Femur (tissue), 1 donor: ENCODE results near the gene NPHP3.
"Not testable (repeated sequence)": the region's sequence is repeated elsewhere in the genome, so short reads cannot be mapped to it uniquely, and the experiment has no call there.

Experiments
- DNase-seq: peaks from one replicate; pipeline ENCODE4 v3.0.0-alpha.2; 2017

NPHP3 gene

GRCh38 chr3:132722165-132723023 lies at the start of gene NPHP3:
Gene NPHP3 (minus strand): TSS chr3:132722409. CDS start chr3:132722355, 54 bp downstream.
- DNase-seq = peak; percentile 100

- no peak for DNase-seq
Measured at GRCh38 chr3:132758740-132759139, 36.5 kb upstream of the NPHP3 start.

GRCh38 chr3:132756108-132756650 lies 34.0 kb upstream of the NPHP3 start:
- no peak for DNase-seq

DNA sequence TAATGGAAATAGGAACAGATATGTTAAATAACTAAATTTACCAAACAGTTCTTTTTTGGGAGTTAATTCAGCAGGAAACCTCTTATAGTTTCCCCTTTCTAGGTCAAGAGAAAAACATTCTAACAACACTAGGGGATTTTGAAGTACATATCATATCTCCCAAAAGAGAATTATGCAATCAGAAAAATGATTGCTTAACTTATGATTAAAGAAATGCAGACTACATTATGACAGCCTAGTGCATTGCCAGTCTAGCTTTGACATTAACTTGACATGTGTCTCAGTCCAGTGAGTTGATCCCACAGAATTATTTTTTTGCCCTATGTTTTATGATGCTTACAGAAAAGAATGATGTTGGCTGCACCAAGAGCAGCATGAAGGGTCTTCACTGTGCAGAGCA lies 31.7 kb upstream of the NPHP3 start:
- DNase-seq = no peak

- DNase-seq = no peak
Measured at GRCh38 chr3:132749786-132750185, 27.6 kb upstream of the NPHP3 start.

GRCh38 chr3:132746720-132747119 lies 24.5 kb upstream of the NPHP3 start:
- not testable (repeated sequence) for DNase-seq

GRCh38 chr3:132738314-132738713 lies 16.1 kb upstream of the NPHP3 start:
- no peak for DNase-seq

DNA sequence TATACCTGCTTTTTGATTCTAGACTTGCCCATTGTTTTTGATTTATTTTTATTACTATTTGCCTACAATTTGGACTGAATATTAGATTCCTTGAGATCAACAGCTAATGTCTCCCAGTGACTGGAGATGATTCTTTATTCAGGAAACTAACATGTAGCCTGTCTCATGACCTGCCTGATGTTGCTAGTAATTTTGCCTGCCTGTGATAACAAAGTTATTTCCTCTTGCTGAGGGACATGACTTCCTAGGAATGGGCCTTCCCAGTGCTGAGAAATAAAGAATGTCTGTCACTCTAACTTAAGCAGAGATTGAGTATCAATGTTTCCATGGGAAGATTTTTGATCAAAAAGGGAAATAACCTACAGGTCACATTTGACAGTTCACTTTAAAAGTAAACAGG lies 13.4 kb upstream of the NPHP3 start:
- no peak for DNase-seq

- DNase-seq = no peak
Measured at GRCh38 chr3:132730891-132731580, 8.8 kb upstream of the NPHP3 start.

GRCh38 chr3:132726341-132726823 lies 4.2 kb upstream of the NPHP3 start:
- DNase-seq = no peak

- no peak for DNase-seq
Measured at GRCh38 chr3:132723024-132723950, 1.1 kb upstream of the NPHP3 start.

- peak; percentile 80 for DNase-seq
Measured at GRCh38 chr3:132721479-132722164, 587 bp downstream of the NPHP3 start.

DNA sequence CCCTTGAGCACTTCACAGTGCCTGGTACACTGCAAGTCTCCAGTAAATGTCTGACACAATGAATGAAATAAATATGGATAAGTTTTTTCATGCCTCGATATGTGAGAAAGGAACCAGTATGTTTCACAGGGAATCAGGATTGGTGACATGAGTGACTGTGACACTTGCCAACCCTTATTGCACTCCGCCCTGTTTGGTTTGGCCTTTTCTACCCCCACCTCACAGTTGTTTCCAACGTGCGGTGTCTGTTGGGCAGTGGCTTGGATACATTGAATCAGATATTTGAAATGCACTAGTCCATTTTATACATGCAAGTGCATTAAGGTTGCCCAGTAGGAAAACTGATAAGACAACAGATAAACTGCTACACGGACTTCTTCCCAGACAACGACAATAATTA lies 2.0 kb downstream of the NPHP3 start:
- no peak for DNase-seq

DNA sequence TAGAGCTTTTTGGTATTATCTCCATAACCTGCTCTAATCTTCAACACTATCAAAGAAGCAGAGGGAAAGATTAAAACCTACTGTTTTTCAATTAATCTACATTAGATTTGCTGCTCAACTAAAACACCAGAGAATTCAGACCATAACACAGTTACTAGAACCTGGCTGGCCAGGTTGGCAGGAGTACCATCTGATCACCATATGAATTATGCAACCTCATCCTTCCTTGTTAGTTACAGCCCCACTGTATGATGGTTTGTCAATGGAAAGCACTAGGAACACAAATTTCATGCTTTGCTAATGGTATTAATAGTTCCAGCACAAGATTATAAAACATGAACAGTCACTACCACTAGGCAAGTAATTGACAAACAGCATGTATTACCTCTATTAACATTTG lies 5.8 kb downstream of the NPHP3 start:
- DNase-seq = no peak

DNA sequence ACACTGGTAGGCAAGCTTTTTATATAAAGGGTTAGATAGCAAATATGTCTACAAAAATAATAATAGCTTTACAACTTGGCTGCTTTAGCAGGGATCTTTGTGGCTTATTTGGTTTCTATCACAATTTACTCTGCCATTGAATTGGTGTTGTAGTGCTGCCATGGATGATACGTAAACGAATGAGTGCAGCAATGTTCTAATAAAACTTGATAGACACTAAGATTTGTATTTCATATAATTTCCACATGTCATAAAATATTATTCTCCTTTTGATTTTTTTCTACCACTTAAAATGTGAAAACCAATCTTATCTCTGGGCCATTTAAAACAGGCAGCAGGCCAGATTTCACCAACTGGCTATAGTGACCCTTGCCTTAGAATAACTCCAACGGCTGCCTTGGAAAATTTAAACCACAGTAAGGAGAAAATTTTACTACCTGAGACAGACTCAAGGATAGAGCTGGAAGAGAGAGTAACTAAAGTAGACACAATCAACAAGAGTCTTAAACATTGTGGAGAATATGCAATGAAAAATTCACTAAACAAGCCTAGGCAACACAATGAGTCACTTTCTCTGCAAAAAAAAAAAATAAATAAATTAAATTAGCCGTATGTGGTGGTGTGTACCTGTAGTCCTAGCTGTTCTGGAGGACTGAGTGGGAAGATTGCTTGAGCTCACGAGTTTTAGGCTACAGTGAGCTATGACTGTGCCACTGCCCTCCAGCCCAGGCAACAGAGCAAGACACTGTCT lies 8.1 kb downstream of the NPHP3 start:
- no peak for DNase-seq

- DNase-seq = no peak
Measured at GRCh38 chr3:132710311-132710710, 11.9 kb downstream of the NPHP3 start.

DNA sequence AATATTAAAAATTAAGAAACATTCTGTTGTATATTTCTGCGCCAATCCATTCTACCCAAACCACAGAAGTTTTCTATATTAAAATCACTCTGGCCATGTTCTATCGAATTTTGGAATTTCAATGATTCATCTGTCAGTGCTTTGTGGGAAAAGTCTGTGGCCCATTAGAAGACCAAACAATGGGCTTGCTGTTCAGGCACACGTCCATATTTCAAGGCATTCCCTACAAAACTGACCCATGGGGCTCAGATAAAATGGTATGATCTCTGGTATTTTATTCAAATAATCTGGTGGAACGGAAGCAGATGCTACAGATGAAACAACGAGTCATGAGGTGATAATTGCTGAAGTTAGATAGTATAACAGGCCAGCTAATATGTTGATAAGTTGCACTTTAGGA lies 12.4 kb downstream of the NPHP3 start:
- DNase-seq = no peak

DNA sequence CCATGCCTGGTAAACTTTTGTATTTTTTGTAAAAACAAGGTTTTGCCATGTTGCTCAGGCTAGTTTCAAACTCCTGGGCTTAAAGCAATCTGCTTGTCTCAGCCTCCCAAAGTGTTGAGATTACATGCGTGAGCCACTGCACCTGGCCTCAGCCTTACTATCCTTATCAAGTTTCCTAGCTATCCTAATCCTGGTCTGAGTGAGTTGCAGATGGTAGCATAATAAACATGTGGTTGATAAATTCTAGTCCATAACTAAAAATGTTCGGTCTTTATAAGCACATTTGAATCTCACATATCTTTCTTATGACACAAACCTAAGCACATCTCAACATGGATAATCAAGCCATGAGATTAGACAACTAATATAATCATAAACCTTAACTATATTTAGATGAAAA lies 18.5 kb downstream of the NPHP3 start:
- DNase-seq = no peak

- DNase-seq = no peak
Measured at GRCh38 chr3:132695422-132695821, 26.8 kb downstream of the NPHP3 start.

DNA sequence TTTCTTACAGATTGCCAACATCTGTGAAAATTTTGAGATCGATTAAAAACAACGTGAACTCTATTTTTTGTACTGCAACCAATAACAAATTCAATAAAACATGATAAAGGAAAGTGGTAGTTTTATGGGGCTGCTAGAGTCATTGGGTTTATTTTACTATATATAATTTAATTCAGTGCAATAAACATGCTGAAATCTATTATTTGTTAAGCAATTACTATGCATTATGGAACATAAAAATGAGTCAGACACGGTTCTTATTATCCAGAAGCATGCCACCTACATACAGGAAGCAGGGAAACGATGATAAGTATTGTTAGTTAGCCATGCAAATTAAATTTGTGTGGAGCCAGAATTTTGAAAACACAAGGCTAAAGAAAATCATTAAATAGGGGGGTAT lies 27.2 kb downstream of the NPHP3 start:
- no peak for DNase-seq

GRCh38 chr3:132690040-132690439 lies 32.2 kb downstream of the NPHP3 start:
- DNase-seq = no peak
